BLaER1 (cell line): ENCODE results near the gene NUPR1.
"Not testable (repeated sequence)": the region's sequence is repeated elsewhere in the genome, so short reads cannot be mapped to it uniquely, and the experiment has no call there.

Experiments
- H3K27ac ChIP-seq: shearing (Covaris generic); formaldehyde crosslinking; 2 replicates; pipeline ENCODE4 v1.8.1; 2022
- H3K27me3 ChIP-seq: shearing (Covaris generic); formaldehyde crosslinking; 2 replicates; pipeline ENCODE4 v1.8.1; 2022
- H3K36me3 ChIP-seq: shearing (Covaris generic); formaldehyde crosslinking; 2 replicates; pipeline ENCODE4 v1.8.1; 2022
- H3K4me1 ChIP-seq: shearing (Covaris generic); formaldehyde crosslinking; 2 replicates; pipeline ENCODE4 v1.8.1; 2022
- H3K4me2 ChIP-seq: shearing (Covaris generic); formaldehyde crosslinking; 2 replicates; pipeline ENCODE4 v1.8.1; 2022
- H3K4me3 ChIP-seq: shearing (Covaris generic); formaldehyde crosslinking; 2 replicates; pipeline ENCODE4 v1.8.1; 2022
- H3K9ac ChIP-seq: shearing (Covaris generic); formaldehyde crosslinking; 2 replicates; pipeline ENCODE4 v1.8.1; 2022
- H3K9me3 ChIP-seq: shearing (Covaris generic); formaldehyde crosslinking; 2 replicates; pipeline ENCODE4 v1.8.1; 2022
- H4K20me1 ChIP-seq: shearing (Covaris generic); formaldehyde crosslinking; 2 replicates; pipeline ENCODE4 v1.8.1; 2022
- Cebpa-rat ChIP-seq: shearing (Covaris generic); IDR thresholded peaks from 2 replicates; pipeline ENCODE4 v1.8.1; 2022

NUPR1 gene

GRCh38 chr16:28556914-28557320, 18.1 kb upstream of the NUPR1 start:
- H3K27me3 ChIP-seq, result no peaks in the 10 kb centered on the region
- peaks cover 45% of the 10 kb centered on the region for H3K36me3 ChIP-seq
- no peak overlapping the region for H3K9ac ChIP-seq
- peaks cover under 1% of the 10 kb centered on the region; the same call in 1 of the 2 replicates for H4K20me1 ChIP-seq
- peaks cover 14% of the 10 kb centered on the region for H3K9me3 ChIP-seq
- peaks cover 33% of the 10 kb centered on the region for H3K4me1 ChIP-seq
- H3K4me2 ChIP-seq, result no peak overlapping the region
- TF ChIP-seq Cebpa-rat, result no peak
- no peak overlapping the region for H3K27ac ChIP-seq
- no peak overlapping the region for H3K4me3 ChIP-seq

- Histone ChIP-seq H3K4me2 (peak overlapping the region; percentile 93; the same call in 1 of the 2 replicates), H4K20me1 (no peaks in the 10 kb centered on the region), H3K4me1 (peaks cover 33% of the 10 kb centered on the region), H3K4me3 (no peak overlapping the region), H3K9ac (no peak overlapping the region), H3K9me3 (peaks cover 14% of the 10 kb centered on the region), H3K36me3 (peaks cover 44% of the 10 kb centered on the region), H3K27ac (no peak overlapping the region), H3K27me3 (no peaks in the 10 kb centered on the region)
- no peak for TF ChIP-seq Cebpa-rat
These were observed 16.8 kb upstream of the NUPR1 start for GRCh38 chr16:28555561-28555960.

- H3K27me3 ChIP-seq, result no peaks in the 10 kb centered on the region
- peak overlapping the region; percentile 93 for H3K4me2 ChIP-seq
- peaks cover 11% of the 10 kb centered on the region for H3K9me3 ChIP-seq
- no peak overlapping the region; the same call in 1 of the 2 replicates for H3K27ac ChIP-seq
- H3K4me1 ChIP-seq, result peaks cover 30% of the 10 kb centered on the region
- TF ChIP-seq Cebpa-rat, result no peak
- H3K4me3 ChIP-seq, result peak overlapping the region; percentile 72
- peak overlapping the region; percentile 65 for H3K9ac ChIP-seq
- no peaks in the 10 kb centered on the region for H4K20me1 ChIP-seq
- H3K36me3 ChIP-seq, result peaks cover 39% of the 10 kb centered on the region
These were observed 16.1 kb upstream of the NUPR1 start for GRCh38 chr16:28554634-28555423.

- Histone ChIP-seq H4K20me1 (no peaks in the 10 kb centered on the region), H3K27ac (peak within 1 kb of the TSS; percentile 95), H3K4me2 (peak within 1 kb of the TSS; percentile 93), H3K4me3 (peak within 1 kb of the TSS; percentile 72), H3K36me3 (peaks cover 31% of the 10 kb centered on the region), H3K4me1 (peaks cover 25% of the 10 kb centered on the region), H3K27me3 (no peaks in the 10 kb centered on the region), H3K9ac (peak within 1 kb of the TSS; percentile 94), H3K9me3 (peaks cover 3% of the 10 kb centered on the region)
- TF ChIP-seq Cebpa-rat, result no peak
These were observed 15.2 kb upstream of the NUPR1 start, which contains the start of gene SGF29 for GRCh38 chr16:28553776-28554633. TSS of gene SGF29 (plus strand) at chr16:28553920. CDS start at chr16:28581070, 27,150 bp downstream.

GRCh38 chr16:28549301-28549899, 10.6 kb upstream of the NUPR1 start:
- H3K9ac ChIP-seq, result 0 out of 2 replicates have a peak overlapping the region, but pooled peaks have one; percentile 24
- H3K27me3 ChIP-seq, result no peaks in the 10 kb centered on the region
- no peaks in the 10 kb centered on the region for H3K9me3 ChIP-seq
- H3K4me2 ChIP-seq, result no peak overlapping the region
- H4K20me1 ChIP-seq, result no peaks in the 10 kb centered on the region
- no peaks in the 10 kb centered on the region for H3K36me3 ChIP-seq
- no peak overlapping the region for H3K4me3 ChIP-seq
- peaks cover 7% of the 10 kb centered on the region for H3K4me1 ChIP-seq
- TF ChIP-seq Cebpa-rat, result no peak
- no peak overlapping the region for H3K27ac ChIP-seq

GRCh38 chr16:28548306-28548802, 9.6 kb upstream of the NUPR1 start:
- TF ChIP-seq Cebpa-rat, result no peak
- H3K27ac ChIP-seq, result no peak overlapping the region
- H3K4me1 ChIP-seq, result peaks cover 4% of the 10 kb centered on the region
- H3K27me3 ChIP-seq, result no peaks in the 10 kb centered on the region
- no peaks in the 10 kb centered on the region for H3K9me3 ChIP-seq
- H3K4me2 ChIP-seq, result no peak overlapping the region
- H3K9ac ChIP-seq, result no peak overlapping the region
- H3K4me3 ChIP-seq, result no peak overlapping the region
- no peaks in the 10 kb centered on the region for H4K20me1 ChIP-seq
- no peaks in the 10 kb centered on the region for H3K36me3 ChIP-seq

GRCh38 chr16:28546626-28547025, 7.9 kb upstream of the NUPR1 start:
- no peaks in the 10 kb centered on the region for H3K9me3 ChIP-seq
- TF ChIP-seq Cebpa-rat, result no peak
- no peaks in the 10 kb centered on the region for H4K20me1 ChIP-seq
- no peaks in the 10 kb centered on the region; the same call in 1 of the 2 replicates for H3K4me1 ChIP-seq
- no peak overlapping the region for H3K4me2 ChIP-seq
- no peaks in the 10 kb centered on the region for H3K27me3 ChIP-seq
- no peak overlapping the region for H3K27ac ChIP-seq
- no peak overlapping the region for H3K4me3 ChIP-seq
- no peaks in the 10 kb centered on the region for H3K36me3 ChIP-seq
- no peak overlapping the region for H3K9ac ChIP-seq

- not testable (repeated sequence) for H3K4me3 ChIP-seq, H4K20me1 ChIP-seq, H3K27me3 ChIP-seq, H3K36me3 ChIP-seq, H3K27ac ChIP-seq, H3K4me1 ChIP-seq, H3K9ac ChIP-seq, H3K9me3 ChIP-seq, H3K4me2 ChIP-seq
These were observed 7.2 kb upstream of the NUPR1 start for GRCh38 chr16:28545964-28546363.

GRCh38 chr16:28544998-28545397, 6.2 kb upstream of the NUPR1 start:
- no peak overlapping the region for H3K4me2 ChIP-seq
- no peak overlapping the region for H3K27ac ChIP-seq
- no peak for TF ChIP-seq Cebpa-rat
- H3K36me3 ChIP-seq, result no peaks in the 10 kb centered on the region
- H3K4me1 ChIP-seq, result no peaks in the 10 kb centered on the region; the same call in 1 of the 2 replicates
- no peaks in the 10 kb centered on the region for H4K20me1 ChIP-seq
- H3K27me3 ChIP-seq, result no peaks in the 10 kb centered on the region
- no peak overlapping the region for H3K9ac ChIP-seq
- no peaks in the 10 kb centered on the region for H3K9me3 ChIP-seq
- H3K4me3 ChIP-seq, result no peak overlapping the region
